ENCODE measurements around the gene SMIM23.
"Not testable (repeated sequence)": the region's sequence is repeated elsewhere in the genome, so short reads cannot be mapped to it uniquely, and the experiment has no call there.

SMIM23 gene

GRCh38 chr5:171773106-171773505 lies 12.5 kb upstream of the SMIM23 start:
- no peak for DNase-seq

GRCh38 chr5:171774418-171774817 lies 11.2 kb upstream of the SMIM23 start:
- no peak for DNase-seq

- DNase-seq = no peak
Measured at GRCh38 chr5:171776213-171776612, 9.4 kb upstream of the SMIM23 start.

GRCh38 chr5:171776770-171777759 lies 8.6 kb upstream of the SMIM23 start:
- DNase-seq = no peak

- DNase-seq = not testable (repeated sequence)
Measured at GRCh38 chr5:171781744-171782143, 3.9 kb upstream of the SMIM23 start.

- no peak for DNase-seq
Measured at GRCh38 chr5:171782332-171782966, 3.2 kb upstream of the SMIM23 start.

GRCh38 chr5:171783051-171783450 lies 2.6 kb upstream of the SMIM23 start:
- DNase-seq = no peak

- no peak for DNase-seq
Measured at GRCh38 chr5:171789353-171789752, 3.7 kb downstream of the SMIM23 start.

- no peak for DNase-seq
Measured at GRCh38 chr5:171790408-171790807, 4.8 kb downstream of the SMIM23 start.

- no peak for DNase-seq
Measured at GRCh38 chr5:171794470-171794960, 8.9 kb downstream of the SMIM23 start.

GRCh38 chr5:171795381-171795780 lies 9.8 kb downstream of the SMIM23 start:
- no peak for DNase-seq

GRCh38 chr5:171796436-171796835 lies 10.8 kb downstream of the SMIM23 start:
- DNase-seq = no peak

- no peak for DNase-seq
Measured at GRCh38 chr5:171797543-171797942, 11.9 kb downstream of the SMIM23 start.

- DNase-seq = no peak
Measured at GRCh38 chr5:171798418-171798817, 12.8 kb downstream of the SMIM23 start.

GRCh38 chr5:171801839-171802238 lies 16.2 kb downstream of the SMIM23 start:
- DNase-seq = no peak

GRCh38 chr5:171805746-171806145 lies 20.1 kb downstream of the SMIM23 start:
- no peak for DNase-seq

GRCh38 chr5:171806976-171807747 lies 21.5 kb downstream of the SMIM23 start:
- DNase-seq = no peak

- no peak for DNase-seq
Measured at GRCh38 chr5:171808453-171808852, 22.8 kb downstream of the SMIM23 start.

- DNase-seq = no peak
Measured at GRCh38 chr5:171808951-171809350, 23.3 kb downstream of the SMIM23 start.

GRCh38 chr5:171810227-171810626 lies 24.6 kb downstream of the SMIM23 start:
- DNase-seq = no peak

- DNase-seq = no peak
Measured at GRCh38 chr5:171813270-171813669, 27.7 kb downstream of the SMIM23 start.

Measured in nucleus accumbens (tissue), 56 donors.